Measurements from ENCODE around the gene HOXD10. TPM values are rescaled to one million over a fixed set of nuclear protein-coding genes. Genes with fewer than 3 reads are reported as not detected.
A peak's percentile ranks its signal among the peaks of the same experiment; 100 is the strongest.

Gene HOXD10
- total RNA-seq, 1 donor from 2014 or later: not detected

DNA sequence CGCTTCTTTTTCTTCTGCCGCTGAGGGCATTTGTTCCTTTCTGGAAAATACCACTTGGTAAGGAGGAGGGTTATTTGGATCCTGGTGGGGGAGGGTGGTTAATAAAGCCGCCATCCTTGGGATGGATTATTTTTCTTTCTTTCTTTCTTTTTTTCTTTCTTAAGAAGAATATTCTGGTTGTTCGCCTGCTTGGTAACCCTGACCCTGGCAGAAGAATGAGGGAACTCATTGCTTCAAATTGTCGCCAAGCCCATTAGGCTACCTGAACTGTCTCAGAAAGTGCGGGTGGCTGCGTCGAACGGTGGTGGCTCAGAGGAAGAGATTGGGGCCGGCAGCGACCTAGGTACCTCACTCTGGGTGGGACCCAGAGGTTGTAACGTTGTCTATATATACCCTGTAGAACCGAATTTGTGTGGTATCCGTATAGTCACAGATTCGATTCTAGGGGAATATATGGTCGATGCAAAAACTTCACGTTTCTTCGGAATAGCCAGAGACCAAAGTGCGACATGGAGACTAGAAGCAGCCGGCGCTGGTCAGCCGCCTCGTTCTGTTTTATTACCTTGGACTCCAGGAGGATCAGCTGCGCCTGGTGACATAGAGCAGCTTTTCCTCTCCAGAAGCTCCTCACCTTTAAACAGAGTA is 33.5 kb downstream of the HOXD10 start:
- peaks cover 87% of the 10 kb centered on the region for H4K20me1 ChIP-seq (ENCODE audit: low read depth)
- H3K27ac Mint-ChIP-seq: no peak overlapping the region
- H3F3A ChIP-seq (ENCODE audit: low read depth): no peaks in the 10 kb centered on the region
- H3K27me3 Mint-ChIP-seq (ENCODE audit: insufficient read depth, low read depth): peaks cover 98% of the 10 kb centered on the region
- no peak overlapping the region for H3K4me2 ChIP-seq
- H3K9me3 Mint-ChIP-seq: peaks cover 5% of the 10 kb centered on the region
- H3K9ac ChIP-seq: no peak overlapping the region
- TF ChIP-seq EZH2phosphoT487 (IDR thresholded peaks at IDR 0.05) (peak; percentile 95), EZH2 (IDR thresholded peaks at IDR 0.05) (peak; percentile 97)
- TF ChIP-seq, protein P1, sequence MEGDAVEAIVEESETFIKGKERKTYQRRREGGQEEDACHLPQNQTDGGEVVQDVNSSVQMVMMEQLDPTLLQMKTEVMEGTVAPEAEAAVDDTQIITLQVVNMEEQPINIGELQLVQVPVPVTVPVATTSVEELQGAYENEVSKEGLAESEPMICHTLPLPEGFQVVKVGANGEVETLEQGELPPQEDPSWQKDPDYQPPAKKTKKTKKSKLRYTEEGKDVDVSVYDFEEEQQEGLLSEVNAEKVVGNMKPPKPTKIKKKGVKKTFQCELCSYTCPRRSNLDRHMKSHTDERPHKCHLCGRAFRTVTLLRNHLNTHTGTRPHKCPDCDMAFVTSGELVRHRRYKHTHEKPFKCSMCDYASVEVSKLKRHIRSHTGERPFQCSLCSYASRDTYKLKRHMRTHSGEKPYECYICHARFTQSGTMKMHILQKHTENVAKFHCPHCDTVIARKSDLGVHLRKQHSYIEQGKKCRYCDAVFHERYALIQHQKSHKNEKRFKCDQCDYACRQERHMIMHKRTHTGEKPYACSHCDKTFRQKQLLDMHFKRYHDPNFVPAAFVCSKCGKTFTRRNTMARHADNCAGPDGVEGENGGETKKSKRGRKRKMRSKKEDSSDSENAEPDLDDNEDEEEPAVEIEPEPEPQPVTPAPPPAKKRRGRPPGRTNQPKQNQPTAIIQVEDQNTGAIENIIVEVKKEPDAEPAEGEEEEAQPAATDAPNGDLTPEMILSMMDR (IDR thresholded peaks at IDR 0.05): no peak
- no peaks in the 10 kb centered on the region for H3K4me1 ChIP-seq
- H3K36me3 ChIP-seq: no peaks in the 10 kb centered on the region
- no peak overlapping the region for H2AFZ ChIP-seq (replicated peaks)
- H3K36me3 Mint-ChIP-seq: no peaks in the 10 kb centered on the region
- no peaks in the 10 kb centered on the region for H3K4me1 Mint-ChIP-seq
- no peak overlapping the region for H3K4me3 Mint-ChIP-seq
- H3K79me2 ChIP-seq (ENCODE audit: low read depth): no peaks in the 10 kb centered on the region
- no peaks in the 10 kb centered on the region for H3K9me3 ChIP-seq (ENCODE audit: low read depth)
- no peak overlapping the region for H3K27ac ChIP-seq
- H3K4me3 ChIP-seq: no peak overlapping the region
- no peak for DNase-seq (ENCODE audit: low spot score)
- H3K27me3 ChIP-seq: peaks cover 100% of the 10 kb centered on the region

DNA sequence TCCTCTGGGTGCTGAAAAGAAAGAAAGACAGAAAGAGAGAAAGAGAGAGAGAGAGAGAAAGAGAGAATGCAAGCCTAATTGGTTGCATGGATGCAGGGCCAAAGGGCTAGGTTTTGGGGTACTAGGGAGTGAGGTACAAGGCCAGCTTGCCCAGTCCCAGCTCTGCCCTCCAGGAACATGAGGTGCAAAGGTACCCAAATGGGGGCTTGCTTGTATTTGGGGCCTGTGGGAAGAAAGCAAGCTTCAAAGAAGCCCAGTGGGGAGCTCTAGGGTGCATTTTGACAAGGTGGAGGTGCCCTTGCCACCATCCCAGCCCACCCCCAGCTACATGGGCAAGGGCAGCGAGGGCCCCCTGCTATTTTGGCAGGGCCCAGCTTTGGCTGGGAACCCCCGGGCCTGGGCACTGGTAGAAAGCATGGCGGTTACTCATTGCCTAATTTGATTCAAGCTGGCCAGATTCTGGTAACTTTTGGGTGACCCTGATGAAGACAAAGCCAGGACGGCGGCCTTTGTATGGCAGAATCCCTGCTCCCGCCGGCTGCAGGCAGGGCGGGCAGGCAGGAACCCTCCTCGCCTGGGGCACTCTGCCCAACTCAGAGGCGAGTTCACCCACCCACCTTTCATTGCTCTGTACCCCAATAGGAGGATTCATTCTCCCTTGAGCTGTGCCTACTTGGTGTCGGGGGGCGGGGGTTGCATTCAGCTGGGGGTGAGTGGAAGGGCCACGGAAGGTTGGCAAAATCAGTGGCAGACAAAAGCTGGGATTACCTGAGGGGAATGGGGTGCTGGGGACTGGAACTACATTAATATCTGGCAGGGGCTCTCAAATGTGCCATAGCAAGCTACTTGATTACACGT is 34.2 kb downstream of the HOXD10 start:
- Mint-ChIP-seq H3K4me1 (no peaks in the 10 kb centered on the region), H3K36me3 (no peaks in the 10 kb centered on the region), H3K4me3 (no peak overlapping the region), H3K27ac (no peak overlapping the region), H3K9me3 (peaks cover 5% of the 10 kb centered on the region), H3K27me3 (ENCODE audit: insufficient read depth, low read depth) (peaks cover 98% of the 10 kb centered on the region)
- Histone ChIP-seq H4K20me1 (ENCODE audit: low read depth) (peaks cover 93% of the 10 kb centered on the region), H3K9ac (no peak overlapping the region), H3F3A (ENCODE audit: low read depth) (no peaks in the 10 kb centered on the region), H3K4me1 (no peaks in the 10 kb centered on the region), H3K4me3 (no peak overlapping the region), H3K79me2 (ENCODE audit: low read depth) (no peaks in the 10 kb centered on the region), H3K27ac (no peak overlapping the region), H2AFZ (replicated peaks) (no peak overlapping the region), H3K27me3 (peaks cover 100% of the 10 kb centered on the region), H3K36me3 (no peaks in the 10 kb centered on the region), H3K4me2 (no peak overlapping the region), H3K9me3 (ENCODE audit: low read depth) (no peaks in the 10 kb centered on the region)
- no peak for DNase-seq (ENCODE audit: low spot score)
- TF ChIP-seq EZH2phosphoT487 (IDR thresholded peaks at IDR 0.05) (no peak), EZH2 (IDR thresholded peaks at IDR 0.05) (no peak)
- TF ChIP-seq, protein P1 (IDR thresholded peaks at IDR 0.05): no peak

DNA sequence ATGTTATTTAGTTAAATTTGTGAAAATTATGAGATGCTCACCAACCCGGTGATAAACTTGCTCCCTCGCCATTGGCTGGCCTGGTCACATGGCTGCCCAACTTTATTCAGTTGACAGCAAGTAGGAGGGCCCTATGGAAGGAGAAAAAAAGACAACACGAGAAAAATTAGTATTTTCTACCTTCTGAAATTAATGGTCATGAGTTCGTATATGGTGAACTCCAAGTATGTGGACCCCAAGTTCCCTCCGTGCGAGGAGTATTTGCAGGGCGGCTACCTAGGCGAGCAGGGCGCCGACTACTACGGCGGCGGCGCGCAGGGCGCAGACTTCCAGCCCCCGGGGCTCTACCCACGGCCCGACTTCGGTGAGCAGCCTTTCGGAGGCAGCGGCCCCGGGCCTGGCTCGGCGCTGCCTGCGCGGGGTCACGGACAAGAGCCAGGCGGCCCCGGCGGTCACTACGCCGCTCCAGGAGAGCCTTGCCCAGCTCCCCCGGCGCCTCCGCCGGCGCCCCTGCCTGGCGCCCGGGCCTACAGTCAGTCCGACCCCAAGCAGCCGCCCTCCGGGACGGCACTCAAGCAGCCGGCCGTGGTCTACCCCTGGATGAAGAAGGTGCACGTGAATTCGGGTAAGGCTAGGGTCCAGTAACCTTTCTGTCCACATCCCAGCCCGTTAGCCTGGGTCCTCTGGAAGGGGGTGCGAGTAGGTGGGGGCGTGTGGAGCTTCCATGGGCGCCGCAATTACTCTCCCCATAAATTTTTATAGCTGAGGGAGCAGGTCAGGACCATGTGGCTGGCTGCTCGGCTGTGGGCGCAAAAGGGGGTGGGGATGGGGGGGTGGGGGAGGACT is 35.1 kb downstream of the HOXD10 start, which contains the start of gene HOXD4:
TSS of gene HOXD4 (plus strand) at position 109 of the 846 bp plus-strand sequence. CDS start at position 193, 84 bp downstream.
- H3K36me3 ChIP-seq: no peaks in the 10 kb centered on the region
- no peak within 1 kb of the TSS for H3K27ac Mint-ChIP-seq
- H3K4me3 Mint-ChIP-seq: no peak within 1 kb of the TSS
- H3K4me3 ChIP-seq: no peak within 1 kb of the TSS
- H3K27ac ChIP-seq: no peak within 1 kb of the TSS
- H3K4me2 ChIP-seq: peak within 1 kb of the TSS; percentile 11
- H3K4me1 Mint-ChIP-seq: no peaks in the 10 kb centered on the region
- H3K9ac ChIP-seq: no peak within 1 kb of the TSS
- H3K36me3 Mint-ChIP-seq: no peaks in the 10 kb centered on the region
- H2AFZ ChIP-seq (replicated peaks): no peak within 1 kb of the TSS
- TF ChIP-seq EZH2 (IDR thresholded peaks at IDR 0.05) (peak; percentile 99), EZH2phosphoT487 (IDR thresholded peaks at IDR 0.05) (peak; percentile 93)
- TF ChIP-seq, protein P1 (IDR thresholded peaks at IDR 0.05): no peak
- H3K4me1 ChIP-seq: no peaks in the 10 kb centered on the region
- no peaks in the 10 kb centered on the region for H3K9me3 ChIP-seq (ENCODE audit: low read depth)
- H3F3A ChIP-seq (ENCODE audit: low read depth): no peaks in the 10 kb centered on the region
- H3K9me3 Mint-ChIP-seq: peaks cover 6% of the 10 kb centered on the region
- H4K20me1 ChIP-seq (ENCODE audit: low read depth): peaks cover 96% of the 10 kb centered on the region
- DNase-seq (ENCODE audit: low spot score): peak; percentile 27
- peaks cover 100% of the 10 kb centered on the region for H3K27me3 ChIP-seq
- H3K79me2 ChIP-seq (ENCODE audit: low read depth): no peaks in the 10 kb centered on the region
- H3K27me3 Mint-ChIP-seq (ENCODE audit: insufficient read depth, low read depth): peaks cover 98% of the 10 kb centered on the region
